K562 (cell line): ENCODE data around the gene SRCAP. TPM values are rescaled to one million over a fixed set of nuclear protein-coding genes. Genes with fewer than 3 reads are reported as not detected.

Source experiments
- BDP1 ChIP-seq: IDR thresholded peaks from 3 replicates; pipeline ENCODE4 v1.6.1; 2011; ENCODE audit not compliant: insufficient read length, insufficient read depth
- ELF2 ChIP-seq: fragments of 250-450 bp; sonication (Bioruptor Pico); IDR thresholded peaks from 2 replicates; pipeline ENCODE4 v1.5.0; 2021; ENCODE audit warnings: mild to moderate bottlenecking
- ETV6 ChIP-seq, 3 experiments: fragments of 150-350 bp in 1 of 3; sonication (generic) in 1 of 3; formaldehyde crosslinking in 1 of 3; IDR thresholded peaks; 2 replicates each; pipeline versions ENCODE4 v1.6.1 to v1.8.0; 2014 to 2022; ENCODE audit warnings: borderline replicate concordance in 2 of 3, low read depth in 2 of 3, antibody characterized with exemption in 1 of 3, low read length in 1 of 3, mild to moderate bottlenecking in 1 of 3, missing genetic modification reagents in 1 of 3
- HNRNPK ChIP-seq: fragments of 200-400 bp; formaldehyde crosslinking; IDR thresholded peaks from one replicate; pipeline ENCODE4 v1.6.1; 2018; ENCODE audit warnings: mild to moderate bottlenecking, low read depth, low read length; ENCODE audit not compliant: poor library complexity, severe bottlenecking
- KDM1A ChIP-seq, 2 experiments: fragments of 450-650 bp; IDR thresholded peaks; 2 replicates each; pipeline ENCODE4 v1.6.1; 2016; ENCODE audit warnings: mild to moderate bottlenecking in 2 of 2
- MEF2D ChIP-seq: conservative IDR thresholded peaks from 2 replicates; pipeline ENCODE4 v1.6.1; 2016; ENCODE audit warnings: low read depth, missing genetic modification characterization, missing compliant biosample characterization
- POLR3A ChIP-seq: IDR thresholded peaks from 2 replicates; pipeline ENCODE4 v1.6.1; 2011; ENCODE audit warnings: borderline replicate concordance, mild to moderate bottlenecking, moderate library complexity; ENCODE audit not compliant: insufficient read length, insufficient read depth; ENCODE audit errors: extremely low read depth
- PPARD ChIP-seq: fragments of 250-450 bp; sonication (Bioruptor Pico); IDR thresholded peaks from 2 replicates; pipeline ENCODE4 v1.8.0; 2022; ENCODE audit warnings: inconsistent platforms, mild to moderate bottlenecking, moderate library complexity
- TCF7L2 ChIP-seq: fragments of 150-350 bp; IDR thresholded peaks from 2 replicates; pipeline ENCODE4 v1.6.1; 2016; ENCODE audit warnings: low read depth, mild to moderate bottlenecking, low read length, moderate library complexity
- TSC22D4 ChIP-seq: fragments of 450-650 bp; IDR thresholded peaks from 2 replicates; pipeline ENCODE4 v1.6.1; 2016; ENCODE audit warnings: missing genetic modification characterization, missing biosample characterization, control low read depth
- ZNF436 ChIP-seq: fragments of 250-450, 450-650 bp; sonication (Bioruptor Pico); formaldehyde crosslinking; IDR thresholded peaks from 2 replicates; pipeline ENCODE4 v1.7.0; 2020; ENCODE audit warnings: mild to moderate bottlenecking
- ZNF830 ChIP-seq: fragments of 250-450 bp; sonication (Bioruptor Pico); IDR thresholded peaks from 2 replicates; pipeline ENCODE4 v1.5.0; 2021; ENCODE audit warnings: mild to moderate bottlenecking
- polyA plus RNA-seq, 8 experiments: library from polyadenylated mRNA; depleted of rRNA in 4 of 8; stranded (reverse) in 5 of 8; unstranded in 3 of 8; fragments of >200 nt; fragmentation: Nextera tagmentation in 2 of 8; fragmentation: Illumina TruSeq in 1 of 8; extraction: Ambion mirVana in 2 of 8; extraction: Trizol in 1 of 8; gene quantifications; 2 replicates each; pipeline versions ENCODE4 v1.2.1 to v1.2.3, GENCODE V29; 2011 to 2014; ENCODE audit warnings: inconsistent platforms in 1 of 8, missing spikeins in 1 of 8
- total RNA-seq, 7 experiments: library from RNA; depleted of rRNA in 6 of 7; stranded (reverse); fragments of >200 nt in 6 of 7; fragmentation: Illumina TruSeq in 2 of 7; extraction: Trizol in 2 of 7; gene quantifications; 2 replicates each; pipeline versions ENCODE4 v1.2.1 to v1.2.3, GENCODE V29; 2011 to 2021; ENCODE audit warnings: low replicate concordance in 1 of 7
- TF ChIP-seq, protein P1 (sequence below): fragments of 200-800 bp; sonication (Bioruptor generic); IDR thresholded peaks from 2 replicates; pipeline ENCODE4 v1.6.1; 2016; ENCODE audit warnings: missing genetic modification characterization, missing compliant biosample characterization
- TF ChIP-seq, protein P2 (sequence below): IDR thresholded peaks from 2 replicates; pipeline ENCODE4 v1.6.1; 2011; ENCODE audit not compliant: insufficient read length; ENCODE audit errors: extremely low read depth
- TF ChIP-seq, protein P3 (sequence below): sonication (generic); formaldehyde crosslinking; IDR thresholded peaks from 2 replicates; pipeline ENCODE4 v1.8.1; 2022; ENCODE audit warnings: missing genetic modification reagents

The SRCAP gene
- total and polyA plus RNA-seq, 9 of the 15 experiments (the other 6 are each of a cell fraction or from before 2014, with no cell fraction given), result 0.21 to 62.6 (median 5.8) TPM

DNA sequence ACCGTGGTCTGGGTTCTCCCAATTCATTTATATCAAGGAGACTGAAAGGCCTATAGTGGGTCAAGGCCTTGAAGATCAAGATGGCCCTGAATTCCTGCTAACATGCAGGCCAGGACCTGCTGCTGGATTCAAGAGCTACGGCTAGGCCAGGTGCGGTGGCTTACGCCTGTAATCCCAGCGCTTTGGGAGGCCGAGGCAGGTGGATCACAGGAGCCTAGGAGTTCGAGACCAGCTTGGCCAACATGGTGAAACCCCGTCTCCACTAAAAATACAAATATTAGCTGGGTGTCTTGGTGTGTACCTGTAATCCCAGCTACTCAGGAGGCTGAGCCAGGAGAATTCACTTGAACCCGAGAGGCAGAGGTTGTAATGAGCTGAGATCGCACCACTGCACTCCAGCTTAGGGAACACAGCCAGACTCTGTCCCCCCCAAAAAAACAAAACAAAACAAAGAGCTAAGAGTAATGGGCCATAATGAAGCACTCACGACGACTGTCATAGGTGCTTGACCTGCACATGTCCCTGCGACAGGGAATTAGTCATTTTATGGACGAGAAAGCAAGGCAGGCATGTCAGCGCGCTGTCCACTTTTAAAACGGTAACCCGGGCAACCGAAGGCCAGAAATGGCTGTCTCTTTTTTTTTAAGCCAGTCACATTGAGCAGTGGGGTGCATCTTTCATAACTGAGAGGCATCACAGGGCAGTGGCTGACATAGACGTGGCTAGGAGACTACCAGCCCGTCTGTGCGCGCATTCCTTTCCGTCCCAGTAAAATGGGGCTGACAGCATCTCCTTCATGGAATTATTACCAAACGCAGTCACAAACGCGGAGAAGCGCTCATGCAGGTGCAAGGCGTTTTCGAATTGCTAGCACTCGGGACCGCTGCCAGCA lies 41.8 kb upstream of the SRCAP start (continued):
- TF ChIP-seq, protein P1, sequence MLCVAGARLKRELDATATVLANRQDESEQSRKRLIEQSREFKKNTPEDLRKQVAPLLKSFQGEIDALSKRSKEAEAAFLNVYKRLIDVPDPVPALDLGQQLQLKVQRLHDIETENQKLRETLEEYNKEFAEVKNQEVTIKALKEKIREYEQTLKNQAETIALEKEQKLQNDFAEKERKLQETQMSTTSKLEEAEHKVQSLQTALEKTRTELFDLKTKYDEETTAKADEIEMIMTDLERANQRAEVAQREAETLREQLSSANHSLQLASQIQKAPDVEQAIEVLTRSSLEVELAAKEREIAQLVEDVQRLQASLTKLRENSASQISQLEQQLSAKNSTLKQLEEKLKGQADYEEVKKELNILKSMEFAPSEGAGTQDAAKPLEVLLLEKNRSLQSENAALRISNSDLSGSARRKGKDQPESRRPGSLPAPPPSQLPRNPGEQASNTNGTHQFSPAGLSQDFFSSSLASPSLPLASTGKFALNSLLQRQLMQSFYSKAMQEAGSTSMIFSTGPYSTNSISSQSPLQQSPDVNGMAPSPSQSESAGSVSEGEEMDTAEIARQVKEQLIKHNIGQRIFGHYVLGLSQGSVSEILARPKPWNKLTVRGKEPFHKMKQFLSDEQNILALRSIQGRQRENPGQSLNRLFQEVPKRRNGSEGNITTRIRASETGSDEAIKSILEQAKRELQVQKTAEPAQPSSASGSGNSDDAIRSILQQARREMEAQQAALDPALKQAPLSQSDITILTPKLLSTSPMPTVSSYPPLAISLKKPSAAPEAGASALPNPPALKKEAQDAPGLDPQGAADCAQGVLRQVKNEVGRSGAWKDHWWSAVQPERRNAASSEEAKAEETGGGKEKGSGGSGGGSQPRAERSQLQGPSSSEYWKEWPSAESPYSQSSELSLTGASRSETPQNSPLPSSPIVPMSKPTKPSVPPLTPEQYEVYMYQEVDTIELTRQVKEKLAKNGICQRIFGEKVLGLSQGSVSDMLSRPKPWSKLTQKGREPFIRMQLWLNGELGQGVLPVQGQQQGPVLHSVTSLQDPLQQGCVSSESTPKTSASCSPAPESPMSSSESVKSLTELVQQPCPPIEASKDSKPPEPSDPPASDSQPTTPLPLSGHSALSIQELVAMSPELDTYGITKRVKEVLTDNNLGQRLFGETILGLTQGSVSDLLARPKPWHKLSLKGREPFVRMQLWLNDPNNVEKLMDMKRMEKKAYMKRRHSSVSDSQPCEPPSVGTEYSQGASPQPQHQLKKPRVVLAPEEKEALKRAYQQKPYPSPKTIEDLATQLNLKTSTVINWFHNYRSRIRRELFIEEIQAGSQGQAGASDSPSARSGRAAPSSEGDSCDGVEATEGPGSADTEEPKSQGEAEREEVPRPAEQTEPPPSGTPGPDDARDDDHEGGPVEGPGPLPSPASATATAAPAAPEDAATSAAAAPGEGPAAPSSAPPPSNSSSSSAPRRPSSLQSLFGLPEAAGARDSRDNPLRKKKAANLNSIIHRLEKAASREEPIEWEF (CRISPR knock-in tag), result no peak
- no peak for TF ChIP-seq BDP1
- no peak for TF ChIP-seq MEF2D (tag)
- TF ChIP-seq, protein P2, sequence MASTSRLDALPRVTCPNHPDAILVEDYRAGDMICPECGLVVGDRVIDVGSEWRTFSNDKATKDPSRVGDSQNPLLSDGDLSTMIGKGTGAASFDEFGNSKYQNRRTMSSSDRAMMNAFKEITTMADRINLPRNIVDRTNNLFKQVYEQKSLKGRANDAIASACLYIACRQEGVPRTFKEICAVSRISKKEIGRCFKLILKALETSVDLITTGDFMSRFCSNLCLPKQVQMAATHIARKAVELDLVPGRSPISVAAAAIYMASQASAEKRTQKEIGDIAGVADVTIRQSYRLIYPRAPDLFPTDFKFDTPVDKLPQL, result no peak
- no peak for TF ChIP-seq ZNF830 (CRISPR knock-in tag)
- TF ChIP-seq ZNF436 (CRISPR knock-in tag), result no peak
- TF ChIP-seq PPARD (CRISPR knock-in tag), result no peak
- TF ChIP-seq HNRNPK, result no peak
- no peak for TF ChIP-seq ELF2 (CRISPR knock-in tag)
- no peak for TF ChIP-seq TCF7L2
- TF ChIP-seq TSC22D4 (tag), result no peak
- no peak for TF ChIP-seq ETV6 (IDR thresholded peaks at IDR 0.05; ENCODE audit: borderline replicate concordance in 1 of 2, low read depth in 2 of 2, low read length in 1 of 2)
- no peak for TF ChIP-seq ETV6 (CRISPR knock-in tag; IDR thresholded peaks at IDR 0.05; ENCODE audit: borderline replicate concordance)
- no peak for TF ChIP-seq POLR3A
- no peak for TF ChIP-seq KDM1A (IDR thresholded peaks at IDR 0.05)
- TF ChIP-seq, protein P3, sequence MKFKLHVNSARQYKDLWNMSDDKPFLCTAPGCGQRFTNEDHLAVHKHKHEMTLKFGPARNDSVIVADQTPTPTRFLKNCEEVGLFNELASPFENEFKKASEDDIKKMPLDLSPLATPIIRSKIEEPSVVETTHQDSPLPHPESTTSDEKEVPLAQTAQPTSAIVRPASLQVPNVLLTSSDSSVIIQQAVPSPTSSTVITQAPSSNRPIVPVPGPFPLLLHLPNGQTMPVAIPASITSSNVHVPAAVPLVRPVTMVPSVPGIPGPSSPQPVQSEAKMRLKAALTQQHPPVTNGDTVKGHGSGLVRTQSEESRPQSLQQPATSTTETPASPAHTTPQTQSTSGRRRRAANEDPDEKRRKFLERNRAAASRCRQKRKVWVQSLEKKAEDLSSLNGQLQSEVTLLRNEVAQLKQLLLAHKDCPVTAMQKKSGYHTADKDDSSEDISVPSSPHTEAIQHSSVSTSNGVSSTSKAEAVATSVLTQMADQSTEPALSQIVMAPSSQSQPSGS (CRISPR knock-in tag), result no peak
